Transverse colon (tissue), 4 donors: ENCODE measurements around the gene NBAS. TPM values are rescaled to one million over a fixed set of nuclear protein-coding genes. Genes with fewer than 3 reads are reported as not detected.

ENCODE experiments used
- DNase-seq: peaks from one replicate; pipeline ENCODE4 v3.0.0-alpha.2; 2019
- H3K27ac ChIP-seq, 4 donors: fragments of 200-600 bp; sonication (generic); 2 replicates each; pipeline ENCODE4 v1.5.1; 2016 to 2018; ENCODE audit warnings: inconsistent platforms in 4 of 4
- H3K27me3 ChIP-seq: fragments of 200-600 bp; sonication (generic); 2 replicates; pipeline ENCODE4 v1.5.1; 2017; ENCODE audit warnings: inconsistent platforms
- H3K36me3 ChIP-seq, 4 donors: fragments of 200-600 bp; sonication (generic); 2 replicates each; pipeline ENCODE4 v1.5.1; 2017 to 2019; ENCODE audit warnings: inconsistent platforms in 4 of 4
- H3K4me1 ChIP-seq, 4 donors: fragments of 200-600 bp; sonication (generic); 2 replicates each; pipeline ENCODE4 v1.5.1; 2017 to 2020; ENCODE audit warnings: inconsistent platforms in 4 of 4
- H3K4me3 ChIP-seq, 4 donors: fragments of 200-600 bp; sonication (generic); 1 replicate in 1 of 4; 2 replicates in 3 of 4; pipeline versions ENCODE4 v1.5.1 to v1.6.1; 2017 to 2019; ENCODE audit warnings: inconsistent platforms in 4 of 4
- H3K9me3 ChIP-seq, 2 donors: fragments of 200-600 bp; sonication (generic); 2 replicates each; pipeline ENCODE4 v1.5.1; 2017 to 2019; ENCODE audit warnings: inconsistent platforms in 2 of 2
- CTCF ChIP-seq, 5 experiments: fragments of 200-600 bp in 3 of 5; fragments of 450-650 bp in 2 of 5; sonication (generic) in 3 of 5; IDR thresholded peaks; 1 replicate in 2 of 5; 2 replicates in 3 of 5; pipeline ENCODE4 v1.5.1; 2016 to 2017; ENCODE audit warnings: antibody characterized with exemption in 5 of 5, inconsistent platforms in 3 of 5, mild to moderate bottlenecking in 2 of 5, moderate library complexity in 1 of 5
- EP300 ChIP-seq: sonication (generic); formaldehyde crosslinking; IDR thresholded peaks from one replicate; pipeline ENCODE4 v1.6.1; 2017; ENCODE audit warnings: antibody characterized with exemption, low read depth
- POLR2A ChIP-seq: fragments of 450-650 bp; IDR thresholded peaks from one replicate; pipeline ENCODE4 v1.6.1; 2016; ENCODE audit warnings: antibody characterized with exemption, mild to moderate bottlenecking, moderate library complexity
- POLR2AphosphoS5 ChIP-seq, 3 donors: sonication (generic); formaldehyde crosslinking; IDR thresholded peaks; one replicate each; pipeline ENCODE4 v1.6.1; 2016; ENCODE audit warnings: antibody characterized with exemption in 3 of 3
- WGBS, 2 donors: methylation state at CpG; one replicate each; pipeline ENCODE4 v1.1.5; 2018; ENCODE audit warnings: low coverage in 1 of 2; 5-methylcytosine and 5-hydroxymethylcytosine counted together
- in situ Hi-C, 4 donors: fragments of 200-750 bp; cut with MboI; loops; one replicate each; pipeline versions ENCODE4 v1.15.0 to v1.15.1; 2017; ENCODE audit warnings: low sequenced_read_pairs in 3 of 4, low pct_ligation_motif_present in 1 of 4, low pct_unique_long_range_greater_than_20kb in 1 of 4
- intact Hi-C: fragments of 100-400 bp; cut with DNase I; formaldehyde crosslinking; loops from one replicate; pipeline ENCODE4 v1.15.1; 2023; ENCODE audit warnings: low total_unique reads
- total RNA-seq, 4 donors: library from RNA; depleted of rRNA; stranded (reverse); fragments of >200 nt; gene quantifications; one replicate each; pipeline ENCODE4 v1.1.0, GENCODE V29; 2016

The NBAS gene
- total RNA-seq, 4 donors from 2014 or later: 30.6 to 43.2 (median 34.5) TPM

GRCh38 chr2:15149063-15149462, 412.1 kb downstream of the NBAS start:
- 86 to 87% methylated on average over 1 to 2 of the region's 2 CpGs for WGBS, 2 donors
- Histone ChIP-seq H3K4me3 (no peak overlapping the region), H3K36me3 (no peaks in the 10 kb centered on the region), H3K9me3 (no peaks in the 10 kb centered on the region), H3K4me1 (no peaks in the 10 kb centered on the region), H3K27ac (no peak overlapping the region), H3K27me3 (no peaks in the 10 kb centered on the region)
- DNase-seq: no peak
- intact Hi-C loops (no loop called here), in situ Hi-C loops (no loop called here)
- TF ChIP-seq POLR2A: no peak
- no peak for TF ChIP-seq CTCF (IDR thresholded peaks at IDR 0.05)
- TF ChIP-seq EP300: no peak
- no peak for TF ChIP-seq POLR2AphosphoS5 (IDR thresholded peaks at IDR 0.05)

- Histone ChIP-seq H3K27ac (no peak overlapping the region), H3K4me1 (no peaks in the 10 kb centered on the region), H3K27me3 (no peaks in the 10 kb centered on the region), H3K36me3 (no peaks in the 10 kb centered on the region), H3K4me3 (no peak overlapping the region), H3K9me3 (no peaks in the 10 kb centered on the region)
- in situ Hi-C loops (no loop called here), intact Hi-C loops (no loop called here)
- no peak for DNase-seq
- WGBS, 2 donors: 70 to 77% methylated on average over 5 to 6 of the region's 6 CpGs
- TF ChIP-seq CTCF (IDR thresholded peaks at IDR 0.05) (no peak), EP300 (no peak), POLR2AphosphoS5 (IDR thresholded peaks at IDR 0.05) (no peak), POLR2A (no peak)
Observed at GRCh38 chr2:15147591-15147990, 413.5 kb downstream of the NBAS start.

GRCh38 chr2:15146960-15147359, 414.2 kb downstream of the NBAS start:
- no peaks in the 10 kb centered on the region for H3K27me3 ChIP-seq
- DNase-seq: no peak
- TF ChIP-seq POLR2AphosphoS5 (IDR thresholded peaks at IDR 0.05): no peak
- TF ChIP-seq CTCF (IDR thresholded peaks at IDR 0.05): no peak
- no peak for TF ChIP-seq POLR2A
- no peak for TF ChIP-seq EP300
- WGBS, 2 donors: 95% methylated on average over 6 of the region's 6 CpGs; no CpG with 5 or more reads in 1 of the 2 donors
- intact Hi-C loops: no loop called here
- H3K4me1 ChIP-seq: no peaks in the 10 kb centered on the region
- H3K36me3 ChIP-seq: no peaks in the 10 kb centered on the region
- no peak overlapping the region for H3K27ac ChIP-seq
- no peak overlapping the region for H3K4me3 ChIP-seq
- in situ Hi-C loops: no loop called here
- no peaks in the 10 kb centered on the region for H3K9me3 ChIP-seq

- H3K36me3 ChIP-seq: no peaks in the 10 kb centered on the region
- H3K4me1 ChIP-seq: no peaks in the 10 kb centered on the region
- TF ChIP-seq CTCF (IDR thresholded peaks at IDR 0.05) (no peak), POLR2AphosphoS5 (IDR thresholded peaks at IDR 0.05) (no peak), EP300 (no peak), POLR2A (no peak)
- intact Hi-C loops: no loop called here
- 84 to 94% methylated on average over 3 of the region's 3 CpGs for WGBS, 2 donors
- DNase-seq: no peak
- H3K27ac ChIP-seq: no peak overlapping the region
- no peaks in the 10 kb centered on the region for H3K9me3 ChIP-seq
- in situ Hi-C loops: no loop called here
- H3K4me3 ChIP-seq: no peak overlapping the region
- H3K27me3 ChIP-seq: no peaks in the 10 kb centered on the region
Observed at GRCh38 chr2:15145919-15146318, 415.2 kb downstream of the NBAS start.
